ENCODE data around the gene RSRC1.

GRCh38 chr3:158369279-158369678 lies 259.4 kb downstream of the RSRC1 start:
- TF ChIP-seq CTCF (IDR thresholded peaks at IDR 0.05) (no peak), REST (IDR thresholded peaks at IDR 0.05; ENCODE audit: insufficient read depth in 1 of 2, low read depth in 2 of 2, low read length in 1 of 2) (no peak)
